ENCODE measurements around the gene MYT1.
"Not testable (repeated sequence)": the region's sequence is repeated elsewhere in the genome, so short reads cannot be mapped to it uniquely, and the experiment has no call there.

The MYT1 gene

DNA sequence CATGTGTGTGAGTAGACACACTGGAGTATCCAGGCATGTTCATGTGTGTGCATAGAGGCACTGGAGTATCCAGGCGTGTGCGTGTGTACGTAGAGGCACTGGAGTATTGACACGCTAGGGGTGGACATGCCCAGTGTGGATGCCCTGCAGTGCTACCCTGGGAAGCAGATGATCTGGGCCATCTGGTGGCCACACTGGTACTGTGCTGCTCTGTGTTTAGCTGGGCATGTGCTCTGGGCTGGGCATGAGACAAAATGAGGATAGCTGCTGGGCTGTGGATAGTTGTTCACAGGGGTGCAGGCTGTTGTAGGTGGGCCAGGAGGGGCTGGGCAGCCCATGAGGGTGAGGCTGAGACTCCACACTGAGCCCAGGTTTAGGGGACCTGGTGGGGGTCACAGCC is 32.8 kb upstream of the MYT1 start:
- no peak for DNase-seq (ENCODE audit: low read depth, low spot score)
- TF ChIP-seq, protein P1, sequence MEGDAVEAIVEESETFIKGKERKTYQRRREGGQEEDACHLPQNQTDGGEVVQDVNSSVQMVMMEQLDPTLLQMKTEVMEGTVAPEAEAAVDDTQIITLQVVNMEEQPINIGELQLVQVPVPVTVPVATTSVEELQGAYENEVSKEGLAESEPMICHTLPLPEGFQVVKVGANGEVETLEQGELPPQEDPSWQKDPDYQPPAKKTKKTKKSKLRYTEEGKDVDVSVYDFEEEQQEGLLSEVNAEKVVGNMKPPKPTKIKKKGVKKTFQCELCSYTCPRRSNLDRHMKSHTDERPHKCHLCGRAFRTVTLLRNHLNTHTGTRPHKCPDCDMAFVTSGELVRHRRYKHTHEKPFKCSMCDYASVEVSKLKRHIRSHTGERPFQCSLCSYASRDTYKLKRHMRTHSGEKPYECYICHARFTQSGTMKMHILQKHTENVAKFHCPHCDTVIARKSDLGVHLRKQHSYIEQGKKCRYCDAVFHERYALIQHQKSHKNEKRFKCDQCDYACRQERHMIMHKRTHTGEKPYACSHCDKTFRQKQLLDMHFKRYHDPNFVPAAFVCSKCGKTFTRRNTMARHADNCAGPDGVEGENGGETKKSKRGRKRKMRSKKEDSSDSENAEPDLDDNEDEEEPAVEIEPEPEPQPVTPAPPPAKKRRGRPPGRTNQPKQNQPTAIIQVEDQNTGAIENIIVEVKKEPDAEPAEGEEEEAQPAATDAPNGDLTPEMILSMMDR (IDR thresholded peaks at IDR 0.05; ENCODE audit: insufficient read depth, low read length, missing control alignments) = peak; percentile 43
- CTCF ChIA-PET = no interaction called here

DNA sequence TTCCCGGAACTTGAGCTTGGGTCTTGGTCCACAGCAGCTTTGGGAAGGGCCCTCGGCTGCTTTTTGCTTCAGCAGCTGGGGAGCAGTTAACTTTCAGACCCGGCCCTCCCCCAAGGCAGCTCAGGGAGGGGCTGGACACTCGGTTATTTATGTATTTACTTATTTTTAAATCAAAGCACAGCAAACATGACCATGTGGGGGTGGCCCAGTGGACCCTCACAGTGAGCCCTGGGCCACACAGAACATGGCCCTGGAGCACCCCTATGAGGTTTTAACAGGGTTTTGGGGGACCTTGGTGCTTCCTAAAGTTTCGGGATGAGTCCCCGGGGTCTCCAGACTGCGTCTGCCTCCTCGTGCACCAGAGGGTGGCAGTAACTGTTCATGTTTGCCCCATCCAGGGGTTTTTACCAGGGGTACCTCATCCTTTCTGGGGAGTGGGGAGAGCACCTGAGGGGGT is 30.3 kb upstream of the MYT1 start:
- TF ChIP-seq, protein P1 (IDR thresholded peaks at IDR 0.05; ENCODE audit: insufficient read depth, low read length, missing control alignments) = no peak
- CTCF ChIA-PET = no interaction called here
- POLR2A ChIA-PET = no interaction called here
- DNase-seq (ENCODE audit: low read depth, low spot score) = no peak
- H3K4me3 ChIP-seq (ENCODE audit: low read depth, low read length) = no peak overlapping the region

More for the DNA sequence above, 32.8 kb upstream of the MYT1 start:
- POLR2A ChIA-PET = no interaction called here
- no peak overlapping the region for H3K4me3 ChIP-seq (ENCODE audit: low read depth, low read length)

DNA sequence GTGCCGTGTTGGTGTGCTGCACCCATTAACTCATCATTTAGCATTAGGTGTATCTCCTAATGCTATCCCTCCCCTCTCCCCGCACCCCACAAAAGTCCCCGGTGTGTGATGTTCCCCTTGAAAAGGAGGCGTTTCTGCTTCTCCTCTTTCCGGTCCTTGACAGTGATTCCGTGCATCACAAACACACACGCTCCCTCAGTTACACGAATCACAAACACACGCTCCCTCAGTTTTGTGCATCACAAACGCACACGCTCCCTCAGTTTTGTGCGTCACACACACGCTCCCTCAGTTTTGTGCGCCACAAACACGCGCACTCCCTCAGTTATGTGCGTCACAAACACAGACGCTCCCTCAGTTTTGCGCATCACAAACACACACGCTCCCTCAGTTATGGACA is 29.5 kb upstream of the MYT1 start:
- H3K4me3 ChIP-seq (ENCODE audit: low read depth, low read length); CTCF ChIA-PET; POLR2A ChIA-PET: not testable (repeated sequence)

DNA sequence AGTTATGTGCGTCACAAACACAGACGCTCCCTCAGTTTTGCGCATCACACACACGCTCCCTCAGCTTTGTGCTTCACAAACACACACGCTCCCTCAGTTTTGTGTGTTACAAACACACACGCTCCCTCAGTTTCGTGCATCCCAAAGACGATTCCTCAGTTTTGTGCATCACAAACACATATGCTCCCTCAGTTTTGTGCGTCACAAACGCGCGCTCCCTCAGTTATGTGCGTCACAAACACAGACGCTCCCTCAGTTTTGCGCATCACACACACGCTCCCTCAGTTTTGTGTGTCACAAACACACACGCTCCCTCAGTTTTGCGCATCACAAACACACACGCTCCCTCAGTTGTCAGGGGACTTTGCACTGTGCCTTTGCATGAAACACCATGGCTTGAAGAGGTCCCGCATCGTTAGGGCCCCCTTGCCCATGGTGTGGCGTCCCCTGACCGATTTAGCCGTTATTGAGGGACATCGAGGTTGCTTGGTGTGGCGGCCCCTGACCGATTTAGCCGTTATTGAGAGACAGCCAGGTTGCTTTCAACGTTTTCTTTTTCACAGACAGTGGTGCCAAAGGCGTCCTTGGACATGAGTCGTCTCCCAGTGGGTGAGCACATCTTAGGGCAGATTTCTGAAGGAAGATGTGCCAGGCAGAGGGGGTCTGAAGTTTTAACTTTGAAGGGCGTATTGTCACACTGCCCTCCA is 28.1 kb upstream of the MYT1 start:
- H3K4me3 ChIP-seq (ENCODE audit: low read depth, low read length) = no peak overlapping the region
- CTCF ChIA-PET = no interaction called here
- POLR2A ChIA-PET = no interaction called here
- no peak for DNase-seq (ENCODE audit: low read depth, low spot score)
- TF ChIP-seq, protein P1 (IDR thresholded peaks at IDR 0.05; ENCODE audit: insufficient read depth, low read length, missing control alignments) = no peak

More for the DNA sequence above, 29.5 kb upstream of the MYT1 start:
- not testable (repeated sequence) for DNase-seq (ENCODE audit: low read depth, low spot score)

DNA sequence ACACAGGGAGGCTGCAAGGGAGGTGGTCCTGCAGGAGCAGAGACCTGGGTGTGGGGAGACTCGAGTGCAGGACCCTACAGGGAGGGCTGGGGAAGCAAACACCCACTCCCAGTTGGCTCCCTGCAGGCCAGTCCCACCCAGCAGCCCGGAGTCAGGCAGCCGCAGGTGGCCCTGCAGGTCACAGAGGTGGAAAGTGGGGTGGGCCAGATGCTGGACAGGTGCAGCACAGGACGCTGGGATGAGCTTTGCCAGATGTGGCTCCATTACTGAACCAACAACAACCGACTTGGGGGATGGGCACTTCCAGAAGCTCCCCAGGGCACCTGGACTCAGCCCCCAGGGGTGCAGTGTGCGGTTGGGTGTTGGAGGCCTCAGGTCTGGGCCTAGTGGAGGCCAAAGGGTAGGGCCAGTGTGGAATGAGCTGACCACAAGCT is 26.6 kb upstream of the MYT1 start:
- H3K4me3 ChIP-seq (ENCODE audit: low read depth, low read length) = no peak overlapping the region
- TF ChIP-seq, protein P1 (IDR thresholded peaks at IDR 0.05; ENCODE audit: insufficient read depth, low read length, missing control alignments) = no peak
- CTCF ChIA-PET = interaction anchor here (0.8 to 0.9 kb wide), 3 partner anchors 16 to 86 kb away, joined by 3 read pairs; no protein-coding TSS in a partner anchor
- no peak for DNase-seq (ENCODE audit: low read depth, low spot score)
- POLR2A ChIA-PET = no interaction called here

DNA sequence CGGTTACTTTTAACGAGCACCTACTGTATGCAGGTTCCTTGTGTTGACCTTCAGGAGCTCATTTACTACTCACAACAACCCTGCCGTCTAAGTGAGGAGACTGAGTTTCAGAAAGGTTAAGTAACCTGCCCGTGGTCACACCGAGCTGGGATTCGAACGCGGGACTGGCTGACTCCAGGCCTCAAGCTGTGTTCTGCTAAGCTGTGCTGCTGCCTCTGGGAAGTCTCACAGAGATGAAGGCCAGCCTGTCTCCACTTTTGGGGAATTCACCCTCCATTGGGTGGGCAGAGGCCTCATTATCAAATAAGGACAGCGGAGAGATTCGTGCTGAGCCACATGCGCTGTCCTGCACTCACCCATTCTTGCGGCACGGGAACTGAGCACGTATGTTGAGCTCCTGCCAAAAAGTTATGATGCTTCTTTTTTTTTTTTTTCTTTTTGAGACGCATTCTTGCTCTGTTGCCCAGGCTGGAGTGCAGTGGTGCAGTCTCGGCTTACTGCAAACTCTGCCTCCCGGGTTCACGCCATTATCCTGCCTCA is 25.9 kb upstream of the MYT1 start:
- ChIA-PET POLR2A (no interaction called here), CTCF (interaction anchor here (0.6 to 0.9 kb wide), 4 partner anchors 16 to 152 kb away, joined by 3 read pairs; no protein-coding TSS in a partner anchor)
- DNase-seq (ENCODE audit: low read depth, low spot score) = no peak
- TF ChIP-seq, protein P1 (IDR thresholded peaks at IDR 0.05; ENCODE audit: insufficient read depth, low read length, missing control alignments) = no peak
- H3K4me3 ChIP-seq (ENCODE audit: low read depth, low read length) = no peak overlapping the region

Data from AG04449 (cell line).